Upper lobe of right lung (tissue), 1 donor: ENCODE measurements around the gene XRN2. TPM values are rescaled to one million over a fixed set of nuclear protein-coding genes. Genes with fewer than 3 reads are reported as not detected.

Experiments
- ATAC-seq: fragments of 200-7000 bp; cut with Tn5 transposase; one replicate; pipeline ENCODE4 v1.9.1; 2020; ENCODE audit warnings: mild to moderate bottlenecking, moderate library complexity
- DNase-seq: peaks from one replicate; pipeline ENCODE4 v3.0.0-alpha.2; 2020
- H3K27ac ChIP-seq: fragments of 200-600 bp; one replicate; pipeline ENCODE4 v1.8.0; 2022
- H3K27me3 ChIP-seq: fragments of 200-600 bp; one replicate; pipeline ENCODE4 v1.8.0; 2022; ENCODE audit warnings: mild to moderate bottlenecking
- H3K36me3 ChIP-seq: fragments of 200-600 bp; one replicate; pipeline ENCODE4 v1.8.0; 2022
- H3K4me1 ChIP-seq: fragments of 200-600 bp; one replicate; pipeline ENCODE4 v1.8.0; 2022
- H3K4me3 ChIP-seq: fragments of 200-600 bp; one replicate; pipeline ENCODE4 v1.8.0; 2022; ENCODE audit warnings: mild to moderate bottlenecking
- H3K9me3 ChIP-seq: fragments of 200-600 bp; one replicate; pipeline ENCODE4 v1.8.0; 2022
- CTCF ChIP-seq: fragments of 200-600 bp; IDR thresholded peaks from one replicate; pipeline ENCODE4 v1.8.0; 2022; ENCODE audit warnings: antibody characterized with exemption
- intact Hi-C: fragments of 100-400 bp; cut with DNase I; formaldehyde crosslinking; loops from one replicate; pipeline ENCODE4 v1.11.0; 2022
- total RNA-seq: library from RNA; stranded (reverse); fragmentation: NEBNext Ultra II Directional; extraction: Animal tissue kit (Norgen Biotek cat#: 25700); gene quantifications from one replicate; pipeline ENCODE4 v1.2.1, GENCODE V29; 2021
- donor health status: DM: no; HTN: yes; CAD: no; lungs with severe emphysema.

Gene XRN2
- total RNA-seq, 1 donor from 2014 or later, result 54.9 TPM

- ATAC-seq, result no peak
- H3K27me3 ChIP-seq, result no peaks in the 10 kb centered on the region
- H3K4me3 ChIP-seq, result no peak overlapping the region
- no peaks in the 10 kb centered on the region for H3K9me3 ChIP-seq
- no peaks in the 10 kb centered on the region for H3K36me3 ChIP-seq
- no peak for DNase-seq
- no peak overlapping the region for H3K27ac ChIP-seq
- no peaks in the 10 kb centered on the region for H3K4me1 ChIP-seq
- TF ChIP-seq CTCF, result no peak
- intact Hi-C loops, result no loop called here
Measured at GRCh38 chr20:21272679-21273078, 30.5 kb upstream of the XRN2 start.

GRCh38 chr20:21273755-21274386, 29.3 kb upstream of the XRN2 start:
- intact Hi-C loops, result no loop called here
- H3K9me3 ChIP-seq, result no peaks in the 10 kb centered on the region
- no peak for TF ChIP-seq CTCF
- H3K36me3 ChIP-seq, result no peaks in the 10 kb centered on the region
- H3K27ac ChIP-seq, result no peak overlapping the region
- no peak for DNase-seq
- ATAC-seq, result no peak
- H3K27me3 ChIP-seq, result no peaks in the 10 kb centered on the region
- H3K4me3 ChIP-seq, result no peak overlapping the region
- H3K4me1 ChIP-seq, result no peaks in the 10 kb centered on the region

GRCh38 chr20:21278829-21279228, 24.3 kb upstream of the XRN2 start:
- DNase-seq (no peak), ATAC-seq (no peak)
- Histone ChIP-seq H3K4me1 (no peaks in the 10 kb centered on the region), H3K27me3 (no peaks in the 10 kb centered on the region), H3K4me3 (no peak overlapping the region), H3K36me3 (no peaks in the 10 kb centered on the region), H3K27ac (no peak overlapping the region), H3K9me3 (no peaks in the 10 kb centered on the region)
- intact Hi-C loops, result no loop called here
- no peak for TF ChIP-seq CTCF

GRCh38 chr20:21279706-21280521, 23.2 kb upstream of the XRN2 start:
- no peak for TF ChIP-seq CTCF
- no peak for DNase-seq

GRCh38 chr20:21280522-21281016, 22.6 kb upstream of the XRN2 start:
- Histone ChIP-seq H3K4me1 (no peaks in the 10 kb centered on the region), H3K36me3 (no peaks in the 10 kb centered on the region), H3K9me3 (no peaks in the 10 kb centered on the region), H3K4me3 (no peak overlapping the region), H3K27ac (no peak overlapping the region), H3K27me3 (no peaks in the 10 kb centered on the region)
- ATAC-seq, result no peak
- no peak for TF ChIP-seq CTCF
- no peak for DNase-seq
- intact Hi-C loops, result no loop called here

More at GRCh38 chr20:21279706-21280521, 23.2 kb upstream of the XRN2 start:
- Histone ChIP-seq H3K9me3 (no peaks in the 10 kb centered on the region), H3K4me1 (no peaks in the 10 kb centered on the region), H3K36me3 (no peaks in the 10 kb centered on the region), H3K27ac (no peak overlapping the region), H3K27me3 (no peaks in the 10 kb centered on the region), H3K4me3 (no peak overlapping the region)
- intact Hi-C loops, result no loop called here
- no peak for ATAC-seq
